SIG-M5 treated with dmso at 0.1 percent for 504 hours (cell line): ENCODE data around the gene PRR30.
A peak's percentile ranks its signal among the peaks of the same experiment; 100 is the strongest.

Source experiments
- DNase-seq: peaks from one replicate; lab custom pipeline; 2025; ENCODE audit not compliant: unreplicated experiment; lab: John Stamatoyannopoulos, UW

The PRR30 gene

DNA sequence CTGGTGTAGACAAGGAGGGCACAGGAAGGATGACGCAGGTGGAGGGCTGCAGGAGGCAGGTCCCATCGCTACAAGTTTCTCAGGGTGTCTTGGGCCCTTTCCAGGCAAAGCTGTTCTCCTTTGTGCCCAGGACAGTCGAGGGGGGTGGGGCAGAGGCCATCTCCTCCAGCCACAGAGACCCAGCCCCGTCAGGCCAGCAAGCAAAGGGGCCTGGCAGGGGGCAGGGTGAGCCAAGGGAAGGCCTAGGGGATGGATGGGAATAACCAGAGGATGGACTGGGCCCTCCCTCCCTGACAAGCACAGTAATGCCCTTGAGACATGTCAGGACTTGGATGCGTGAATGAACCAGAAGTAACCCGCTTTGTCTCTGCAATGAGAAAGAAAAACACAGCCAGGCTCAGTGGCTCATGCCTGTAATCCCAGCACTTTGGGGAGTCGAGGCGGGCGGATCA, 15.9 kb upstream of the PRR30 start:
- no peak for DNase-seq

DNA sequence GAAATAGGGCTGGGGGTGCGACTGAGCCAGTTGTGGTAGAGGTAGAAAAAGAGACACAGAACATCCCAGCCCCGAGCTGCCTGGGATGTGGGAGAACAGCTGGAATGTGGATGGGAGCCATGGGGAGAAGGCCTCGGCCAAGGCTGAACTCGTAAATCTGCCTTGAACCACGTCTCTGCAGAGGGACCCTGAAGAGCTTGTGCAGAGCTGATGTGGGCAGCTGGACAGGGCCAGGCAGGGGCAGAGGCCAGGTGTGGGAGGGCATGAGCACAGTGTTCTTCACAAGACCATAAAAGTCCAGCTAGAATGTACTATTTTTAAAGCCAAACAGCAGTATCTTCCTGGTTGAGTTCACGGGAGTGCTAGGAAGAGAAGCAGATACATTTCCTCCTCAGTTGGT, 15.3 kb upstream of the PRR30 start:
- no peak for DNase-seq

DNA sequence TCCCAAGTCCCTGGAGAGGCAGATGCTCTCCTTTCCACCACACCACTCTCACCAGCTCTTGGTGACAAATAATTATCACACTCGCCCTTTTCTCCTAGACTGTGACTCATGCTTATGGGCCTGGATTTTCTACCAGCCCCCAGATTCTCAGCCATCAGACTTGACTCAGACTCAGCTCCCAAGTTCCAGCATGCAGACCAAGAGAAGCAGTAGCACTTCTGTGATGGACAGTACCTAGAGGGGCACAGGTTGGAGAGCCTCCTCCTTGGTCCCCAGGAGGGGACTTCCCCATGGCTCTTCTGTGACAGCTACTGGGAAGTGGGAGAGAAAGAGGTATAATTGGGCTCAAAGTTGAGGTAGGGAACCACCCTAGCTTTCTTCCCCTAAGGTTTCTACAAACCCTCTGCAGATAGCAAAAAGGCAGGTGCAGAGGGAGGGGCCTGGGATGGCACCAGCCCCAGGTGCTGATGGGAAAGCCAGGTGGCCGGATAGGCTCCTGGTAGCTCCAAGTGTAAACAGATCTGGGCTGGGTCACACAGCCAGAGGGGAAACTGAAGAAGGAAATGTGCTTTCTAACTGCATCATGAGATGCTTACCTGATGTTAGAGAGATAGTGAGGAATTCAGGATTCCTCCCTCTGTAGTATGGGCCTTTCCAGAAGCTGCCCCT, 13.7 kb upstream of the PRR30 start:
- DNase-seq: no peak

DNA sequence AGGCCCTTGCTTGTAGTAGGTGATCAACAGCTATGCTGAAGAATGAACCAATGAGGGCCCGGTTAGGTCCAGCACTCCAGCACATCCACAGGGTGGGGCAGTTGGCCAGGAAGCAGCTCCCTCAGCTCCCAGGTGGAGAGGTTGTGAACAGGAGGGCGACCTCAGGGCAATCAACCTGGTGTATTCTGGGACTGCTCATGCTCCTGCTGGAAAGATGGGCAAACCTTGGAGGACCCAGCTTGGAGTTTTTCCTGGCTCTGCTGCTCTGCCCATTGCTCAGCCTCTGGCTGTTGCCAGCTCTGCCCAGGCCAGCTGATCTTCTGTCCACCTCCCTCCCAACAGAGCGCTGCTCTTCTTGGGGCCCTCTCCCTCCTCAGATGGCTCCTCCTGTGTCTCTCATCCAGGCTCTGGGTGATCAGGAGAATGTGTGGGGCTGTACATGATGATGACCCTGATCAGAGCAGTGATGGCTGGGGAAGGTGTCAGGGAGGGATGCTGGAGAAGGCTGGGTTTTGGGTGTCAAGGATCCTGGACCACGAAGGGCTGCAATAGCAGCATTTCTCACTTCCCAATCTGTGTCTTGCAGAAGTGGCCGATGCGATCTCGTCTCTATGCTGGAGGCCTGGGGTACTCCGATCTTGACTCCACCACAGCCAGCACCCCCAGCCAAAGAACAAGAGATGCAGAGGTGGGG, 13.0 kb upstream of the PRR30 start:
- no peak for DNase-seq

DNA sequence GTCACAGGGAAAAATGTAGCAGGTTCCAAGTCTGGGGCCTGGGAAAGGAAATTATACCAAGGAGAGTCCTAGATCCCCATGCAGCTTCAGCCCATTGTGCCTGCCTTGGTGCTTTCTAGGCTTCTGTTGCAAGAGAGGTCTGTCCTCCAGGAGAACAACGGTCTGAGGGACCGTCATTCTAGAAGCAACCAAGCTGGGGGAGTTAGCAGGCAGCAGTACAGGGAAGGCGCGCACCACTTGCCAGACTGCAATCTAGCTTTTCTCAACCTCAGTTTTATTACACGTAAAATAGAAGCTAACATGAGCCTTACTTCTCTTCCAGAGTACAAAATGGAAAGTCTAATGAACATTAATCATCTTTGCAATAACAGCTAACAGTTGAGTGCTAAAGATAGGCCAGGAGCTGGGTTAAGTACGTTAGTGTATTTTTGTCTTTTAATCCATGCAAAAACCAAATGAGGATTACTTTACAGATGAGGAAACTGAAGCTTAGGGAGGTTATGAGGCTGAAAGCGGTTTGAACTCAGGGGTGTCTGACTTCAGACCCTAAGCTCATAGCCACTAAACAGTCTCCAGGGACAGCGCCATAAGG, 11.5 kb upstream of the PRR30 start:
- DNase-seq: no peak

DNA sequence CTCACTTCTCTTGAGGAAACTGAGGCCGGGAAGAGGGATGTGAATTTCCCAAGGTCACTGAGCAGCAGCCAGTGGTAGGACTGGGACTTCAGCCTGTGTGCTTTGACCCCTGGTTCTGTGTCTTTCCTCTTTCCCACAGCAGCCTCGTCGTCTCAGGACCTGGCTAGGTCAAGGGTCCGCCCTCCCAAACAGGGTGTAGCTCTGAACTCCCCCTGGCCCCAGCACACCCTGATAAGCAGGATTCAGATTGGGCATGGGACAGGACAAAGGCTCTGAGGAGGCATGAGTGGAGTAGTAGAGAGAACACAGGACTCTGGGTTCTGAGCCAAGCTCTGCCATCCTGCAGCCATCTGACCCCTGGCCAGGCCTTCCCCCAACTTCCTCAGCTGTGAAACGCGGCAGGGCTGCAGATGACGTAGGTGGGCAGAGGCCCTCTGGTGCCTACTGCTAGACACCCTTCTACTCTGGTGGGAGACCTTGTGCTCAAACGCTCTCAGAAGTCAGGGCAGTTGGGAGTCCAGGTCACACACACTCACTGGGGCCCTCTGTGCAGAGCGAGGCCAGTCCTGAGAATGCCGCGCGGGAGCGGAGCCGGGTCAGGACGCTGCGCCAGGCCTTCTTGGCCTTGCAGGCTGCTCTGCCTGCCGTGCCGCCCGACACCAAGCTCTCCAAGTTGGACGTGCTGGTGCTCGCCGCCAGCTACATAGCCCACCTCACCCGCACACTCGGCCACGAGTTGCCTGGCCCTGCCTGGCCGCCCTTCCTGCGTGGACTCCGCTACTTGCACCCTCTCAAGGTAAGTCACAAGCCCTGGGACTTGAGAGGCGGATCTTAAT, 10.6 kb upstream of the PRR30 start:
- DNase-seq: no peak

DNA sequence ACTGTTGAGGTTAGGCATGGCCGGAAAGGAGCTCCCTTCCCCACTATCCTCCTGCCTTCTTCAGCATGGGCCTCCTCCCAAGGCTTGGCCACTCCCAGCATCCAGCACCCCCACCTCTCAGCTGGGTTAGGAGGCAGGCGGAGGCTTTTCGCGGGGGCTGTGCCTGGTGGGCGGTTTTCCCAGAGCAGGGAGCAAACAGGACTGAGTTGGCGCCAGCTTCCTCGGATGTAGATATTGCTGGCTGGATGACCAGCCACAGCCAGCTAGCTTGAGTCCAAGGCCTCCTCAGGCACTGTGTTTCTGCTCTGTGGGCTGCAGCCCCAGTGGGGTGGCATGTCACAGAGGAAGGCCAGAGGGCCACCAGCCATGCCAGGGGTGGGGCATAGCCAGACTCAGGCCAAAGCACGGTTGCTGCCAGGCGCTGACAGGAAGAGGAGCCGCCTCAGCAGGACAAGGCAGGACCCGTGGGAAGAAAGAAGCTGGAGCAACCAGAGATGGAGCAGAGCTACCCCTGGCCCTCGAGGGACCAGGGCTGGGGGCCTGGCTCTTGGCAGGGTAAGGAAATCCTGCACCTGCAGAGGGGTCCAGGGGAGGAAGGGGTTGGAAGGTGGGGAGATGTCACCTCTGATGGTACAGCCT, 9.7 kb upstream of the PRR30 start, which contains the start of gene TCF23:
TCF23 (plus strand) TSS at position 204 of the 639 bp plus-strand sequence; CDS start at position 334, 130 bp downstream.
- DNase-seq: no peak

DNA sequence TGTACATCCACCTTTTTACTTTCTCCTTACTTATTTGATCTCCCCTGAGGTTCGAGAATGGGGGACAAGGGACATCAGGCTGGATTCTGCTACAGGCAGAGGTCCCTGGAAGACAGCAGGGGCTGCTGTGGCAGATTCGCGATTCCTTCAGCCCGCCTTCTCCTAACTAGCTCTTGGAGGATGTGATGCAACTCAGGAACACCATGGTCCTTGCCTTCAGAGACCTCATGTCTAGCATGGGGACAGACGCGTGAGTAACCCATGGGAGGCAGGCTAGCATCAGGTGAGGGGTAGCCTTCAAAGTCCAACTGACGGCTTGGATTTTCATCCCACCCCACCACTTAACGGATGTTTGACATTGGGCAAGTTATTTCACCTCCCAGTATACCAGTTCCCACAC, 8.7 kb upstream of the PRR30 start:
- no peak for DNase-seq

DNA sequence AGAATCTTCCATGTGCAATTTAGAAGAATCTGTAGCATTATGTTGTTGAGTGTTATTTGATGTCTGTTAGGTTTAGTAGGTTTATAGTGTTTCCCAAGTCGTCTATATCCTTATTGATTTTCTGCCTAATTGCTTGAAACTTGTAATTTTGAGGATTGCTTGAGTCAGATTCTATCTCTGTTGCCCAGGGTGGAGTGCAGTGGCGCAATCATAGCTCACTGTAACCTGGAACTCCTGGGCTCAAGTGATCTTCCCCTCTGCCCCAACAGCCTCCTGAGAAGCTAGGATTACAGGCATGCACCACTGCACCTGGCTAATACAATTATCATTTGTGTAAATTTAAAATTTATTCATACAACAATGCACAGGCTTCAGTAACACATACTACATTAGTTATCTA, 6.5 kb upstream of the PRR30 start:
- DNase-seq: no peak

DNA sequence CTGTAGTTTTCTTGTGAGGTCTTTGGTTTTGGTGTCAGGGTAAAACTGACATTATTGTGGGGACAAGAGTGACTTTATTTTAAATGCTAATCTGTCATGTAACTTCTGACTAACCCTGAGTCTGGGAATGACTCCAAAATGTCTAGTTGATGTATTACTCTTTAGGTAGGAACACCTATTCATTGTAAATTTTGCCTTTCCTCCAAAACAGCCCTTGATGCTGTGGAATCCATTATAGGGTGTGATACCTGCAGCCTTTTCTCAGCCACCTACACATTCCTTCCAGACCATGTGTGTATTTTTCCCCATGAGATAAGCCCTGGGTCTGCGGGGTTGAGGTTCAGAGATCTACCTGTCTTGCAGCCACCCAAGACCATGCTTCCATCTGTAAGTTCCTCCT, 4.1 kb upstream of the PRR30 start:
- DNase-seq: no peak

DNA sequence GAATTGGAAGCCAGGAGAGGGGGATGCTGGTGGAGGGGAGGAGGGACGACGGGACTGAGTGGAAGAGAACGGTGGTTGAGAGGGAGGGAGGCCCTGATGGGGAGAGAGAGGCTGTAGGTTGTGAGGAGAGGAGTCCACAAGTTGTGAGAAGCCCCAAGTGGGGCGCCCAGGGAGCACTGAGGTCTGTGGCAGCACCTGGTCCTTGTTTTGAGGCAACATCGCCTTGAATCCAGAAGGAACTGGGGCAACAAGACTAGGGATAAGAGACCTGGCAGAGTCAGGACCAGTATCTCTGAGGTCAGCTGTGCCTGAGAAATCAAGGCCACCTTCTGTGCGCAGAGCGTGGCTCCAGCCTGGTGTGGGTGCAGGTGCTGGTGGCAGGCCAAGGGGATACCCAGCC, 1.1 kb downstream of the PRR30 start:
- no peak for DNase-seq

DNA sequence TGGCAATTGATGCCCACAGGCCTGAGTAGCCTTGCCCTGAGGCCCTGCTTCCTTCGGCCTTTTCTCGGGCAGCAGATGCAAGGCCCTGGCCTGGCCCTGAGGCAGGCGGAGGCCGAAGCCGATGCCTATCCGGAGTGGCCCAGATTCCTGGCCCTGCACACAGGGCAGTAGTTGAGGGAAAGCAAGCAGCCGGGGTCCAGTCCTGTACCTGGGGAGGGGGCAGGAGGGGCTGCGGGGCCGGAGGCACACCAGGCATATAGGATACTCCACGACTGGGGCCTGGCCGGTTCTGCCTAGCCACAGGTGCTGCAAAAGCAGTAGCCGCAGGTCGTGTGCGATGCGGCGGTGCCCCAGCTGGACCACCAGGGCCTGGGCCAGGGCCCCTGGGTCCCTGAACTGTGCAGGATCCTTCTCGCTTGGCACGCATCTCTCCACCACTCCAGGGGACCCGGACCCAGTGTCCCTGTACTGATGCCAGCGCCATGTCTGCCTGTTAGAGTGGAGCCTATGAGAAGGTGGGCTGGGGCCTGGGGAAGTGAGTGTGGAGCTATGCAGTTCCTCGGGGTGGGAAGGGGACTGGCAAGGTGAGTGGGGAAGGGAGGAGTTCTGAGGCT, 1.8 kb downstream of the PRR30 start:
- DNase-seq: no peak

DNA sequence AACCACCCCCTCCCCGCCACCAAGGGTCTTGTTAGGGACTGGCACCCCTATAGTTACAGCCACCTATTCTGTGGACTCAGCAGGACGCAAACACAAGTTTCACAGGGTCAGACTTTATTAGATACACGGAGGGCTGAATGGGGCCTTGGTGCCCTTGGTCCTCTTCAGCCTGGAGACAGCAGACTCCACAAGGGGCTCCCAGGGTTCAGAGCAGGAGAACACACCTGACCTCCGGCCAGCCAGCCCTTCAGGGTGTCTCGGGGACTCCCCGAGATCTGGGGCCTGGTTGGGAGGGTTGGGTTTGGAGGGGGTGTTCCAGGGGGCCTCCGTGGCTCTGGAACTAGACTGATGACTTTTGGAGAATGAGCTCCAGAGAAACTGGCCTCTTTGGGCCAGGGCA, 2.5 kb downstream of the PRR30 start:
- no peak for DNase-seq

DNA sequence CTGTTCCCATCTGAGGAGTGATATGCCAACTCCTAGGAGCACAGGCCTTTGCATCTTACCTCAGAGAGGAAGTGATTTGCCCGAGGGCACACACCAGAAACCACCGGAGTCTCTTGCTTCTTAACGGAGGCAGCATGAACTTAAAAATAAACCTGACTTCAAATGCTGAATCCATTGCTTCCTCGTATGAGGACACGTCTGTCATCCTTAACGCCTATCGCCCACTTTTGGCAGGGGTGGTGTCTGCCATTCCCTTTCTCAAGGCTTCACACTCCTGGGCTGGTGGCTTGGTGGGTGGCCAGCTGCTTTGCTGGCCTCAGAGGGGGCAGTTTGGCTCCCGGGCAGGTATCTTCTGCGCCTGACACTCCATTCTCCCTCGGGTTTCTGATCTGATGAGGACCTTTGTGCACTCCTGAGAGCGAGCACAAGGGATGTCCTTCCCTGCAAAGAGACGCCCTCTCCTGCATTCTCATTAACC, 3.7 kb downstream of the PRR30 start:
- no peak for DNase-seq

DNA sequence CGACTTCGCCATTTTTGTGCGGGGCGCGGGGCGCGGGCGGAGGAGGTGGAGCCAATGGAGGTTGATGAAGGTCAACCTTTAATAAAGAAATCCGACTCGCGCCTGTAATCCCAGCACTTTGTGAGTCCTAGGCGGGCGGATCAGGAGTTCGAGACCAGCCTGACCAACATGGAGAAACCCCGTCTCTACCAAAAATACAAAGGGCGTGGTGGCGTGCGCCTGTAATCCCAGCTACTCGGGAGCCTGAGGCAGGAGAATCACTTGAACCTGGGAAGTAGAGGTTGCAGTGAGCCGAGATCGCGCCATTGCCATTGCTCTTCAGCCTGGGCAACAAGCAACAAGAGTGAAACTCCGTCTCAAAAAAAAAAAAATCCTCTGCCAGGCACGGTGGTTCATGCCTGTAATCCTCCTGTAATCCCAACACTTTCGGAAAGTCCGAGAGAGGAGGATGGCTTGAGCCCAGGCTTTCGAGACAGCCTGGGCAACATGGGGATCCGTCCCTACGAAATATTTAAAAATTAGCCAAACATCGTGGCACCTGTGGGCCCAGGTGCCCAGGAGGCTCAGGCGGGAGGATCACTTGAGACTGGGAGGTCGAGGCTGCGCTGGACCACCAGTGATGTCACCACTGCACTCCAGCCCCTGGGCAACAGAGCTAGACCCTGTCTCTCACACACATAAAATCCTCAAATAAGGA, 4.3 kb downstream of the PRR30 start:
- DNase-seq: no peak

DNA sequence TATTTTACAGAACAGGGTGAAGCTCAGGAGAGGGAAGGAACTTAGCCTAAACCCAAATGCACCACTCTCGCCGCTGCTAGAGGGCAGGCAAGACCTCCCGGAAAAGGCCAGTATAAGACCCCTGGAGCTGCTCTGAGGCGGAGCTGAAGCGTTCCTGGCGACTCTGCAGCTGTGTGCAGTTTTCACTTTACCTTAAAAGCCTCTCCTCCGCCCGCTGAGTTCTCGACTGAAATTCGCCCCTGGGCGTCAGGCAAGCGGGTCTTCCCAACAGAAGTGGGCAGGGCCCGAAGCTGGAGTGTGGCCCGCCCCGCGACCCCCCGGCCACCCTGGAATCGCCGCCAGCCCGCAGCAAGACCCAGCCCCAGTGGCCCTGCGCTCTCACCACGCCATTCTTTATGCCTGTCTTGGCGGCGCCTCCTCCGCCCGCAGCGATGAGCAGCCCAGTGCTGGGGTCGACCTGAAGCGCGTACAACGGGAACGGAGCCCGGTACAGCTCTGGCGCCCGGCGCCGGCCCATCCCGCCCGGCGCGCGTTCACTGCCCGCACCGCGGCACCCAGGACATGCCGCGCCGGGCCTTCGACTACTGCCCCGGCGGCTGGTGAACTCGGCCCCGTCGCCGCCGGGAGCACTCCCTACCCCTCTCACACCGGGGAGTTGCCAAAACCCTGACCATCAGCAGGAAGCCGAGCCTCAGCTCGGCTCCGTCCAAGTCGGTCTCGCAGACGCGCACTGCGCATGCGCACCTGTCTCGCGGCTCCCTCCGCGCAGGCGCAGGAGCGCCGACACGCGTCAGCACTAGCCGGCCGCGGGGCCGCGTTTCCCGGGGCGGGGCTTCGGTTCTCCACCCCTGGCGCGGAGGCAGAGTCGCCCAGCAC, 5.1 kb downstream of the PRR30 start, which contains the start of gene PREB:
PREB (minus strand) TSS at position 732 of the 876 bp plus-strand sequence; CDS start at position 517, 215 bp downstream.
- peak; percentile 91 for DNase-seq

DNA sequence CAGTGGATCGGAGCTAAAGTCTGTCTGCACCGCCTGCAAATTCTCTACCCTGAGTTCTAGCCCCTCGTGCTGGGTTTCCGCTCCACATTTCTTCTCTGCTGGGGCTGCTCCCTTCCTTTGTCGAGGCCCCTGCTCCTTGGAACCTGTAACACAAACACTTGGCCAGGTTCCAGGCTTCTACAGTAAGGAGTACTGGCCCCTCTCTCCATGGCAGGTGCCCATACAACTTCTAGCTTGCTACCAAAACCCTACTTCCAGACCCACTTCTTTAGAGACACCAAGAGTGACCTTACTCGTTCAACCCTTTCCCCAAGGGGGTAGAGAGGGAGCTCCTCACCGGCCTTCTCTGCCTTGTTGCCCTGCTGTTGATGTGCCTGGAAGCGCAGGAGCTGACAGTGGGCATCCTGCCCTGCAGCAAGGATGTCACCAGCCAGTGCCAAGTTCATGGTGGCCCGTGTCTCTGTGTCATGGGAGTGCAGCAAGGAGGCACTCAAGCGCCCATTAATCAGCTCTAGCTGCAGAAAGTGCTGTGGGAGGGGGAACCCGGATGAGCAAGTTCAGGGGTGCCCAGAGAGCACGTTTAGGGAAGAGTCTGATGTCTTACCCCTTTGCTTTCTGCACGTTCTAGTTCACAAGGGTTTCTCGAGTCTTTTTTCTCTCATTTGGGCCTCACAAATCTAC, 5.9 kb downstream of the PRR30 start:
- DNase-seq: peak; percentile 56

DNA sequence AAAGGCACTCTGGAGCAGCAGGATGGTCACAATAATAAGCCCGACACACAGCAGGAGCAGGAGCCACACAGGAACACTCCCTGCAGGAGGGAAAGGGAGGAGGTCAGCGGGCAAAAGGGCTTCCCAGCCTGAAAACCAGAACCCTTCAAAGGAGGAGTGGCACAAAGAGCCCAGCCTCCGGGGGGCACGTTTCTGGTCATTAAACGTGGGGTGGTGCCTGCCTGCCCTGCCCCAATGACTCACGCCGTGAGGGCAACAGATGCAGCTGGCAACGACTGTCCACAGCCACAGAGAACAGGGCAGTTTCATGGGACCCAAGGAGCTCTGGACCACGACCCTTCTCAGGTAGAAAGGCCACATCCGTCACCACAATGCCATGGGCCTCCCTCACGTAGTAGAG, 7.8 kb downstream of the PRR30 start:
- DNase-seq: no peak
